Activated naive CD8-positive, alpha-beta T cell (primary cell): Measurements from ENCODE around the gene GRIK5.

Experiments
- H3K27ac Mint-ChIP-seq: one replicate; pipeline ENCODE4 v1.8.0; 2021; ENCODE audit warnings: mixed read lengths
- H3K27me3 Mint-ChIP-seq: one replicate; pipeline ENCODE4 v1.8.0; 2021; ENCODE audit warnings: mixed read lengths
- H3K36me3 Mint-ChIP-seq: one replicate; pipeline ENCODE4 v1.8.0; 2021; ENCODE audit warnings: mixed read lengths
- H3K4me1 Mint-ChIP-seq: one replicate; pipeline ENCODE4 v1.8.0; 2021; ENCODE audit warnings: low read depth, mixed read lengths
- H3K4me3 Mint-ChIP-seq: one replicate; pipeline ENCODE4 v1.8.0; 2021; ENCODE audit warnings: mild to moderate bottlenecking, mixed read lengths
- H3K9me3 Mint-ChIP-seq: one replicate; pipeline ENCODE4 v1.8.0; 2021; ENCODE audit warnings: low read depth, mixed read lengths

Gene GRIK5

GRCh38 chr19:42069619-42070351 is at the start of gene GRIK5:
Gene GRIK5, minus strand, starts transcription at chr19:42070206. Its CDS starts 4,436 bp downstream, at chr19:42065770.
- H3K9me3 Mint-ChIP-seq: no peaks in the 10 kb centered on the region
- no peak within 1 kb of the TSS for H3K4me3 Mint-ChIP-seq
- no peaks in the 10 kb centered on the region for H3K27me3 Mint-ChIP-seq
- no peak within 1 kb of the TSS for H3K27ac Mint-ChIP-seq
- H3K36me3 Mint-ChIP-seq: no peaks in the 10 kb centered on the region
- H3K4me1 Mint-ChIP-seq: peaks cover 4% of the 10 kb centered on the region

DNA sequence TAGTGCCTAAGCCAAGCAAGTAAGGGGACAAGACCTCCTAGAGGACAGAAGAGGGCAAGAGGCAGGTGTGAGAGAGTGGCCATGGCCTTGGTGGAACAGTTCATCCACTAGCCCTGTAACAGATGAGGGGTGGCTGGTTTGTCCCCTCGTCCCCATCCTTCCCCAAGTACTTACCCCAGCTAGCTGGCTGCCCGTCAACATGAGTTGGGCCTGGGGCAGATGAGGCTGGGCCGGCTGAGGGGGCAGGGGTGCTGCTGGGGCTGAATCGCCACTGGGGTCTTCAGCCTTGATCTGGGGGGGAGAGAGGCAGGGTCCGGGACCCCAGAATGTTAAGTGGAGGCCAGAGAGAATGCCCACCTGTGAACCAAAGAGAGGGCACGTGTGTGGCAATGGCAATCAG is 47.1 kb upstream of the GRIK5 start:
- H3K27me3 Mint-ChIP-seq: no peaks in the 10 kb centered on the region
- peaks cover 54% of the 10 kb centered on the region for H3K4me1 Mint-ChIP-seq
- H3K9me3 Mint-ChIP-seq: no peaks in the 10 kb centered on the region
- H3K27ac Mint-ChIP-seq: no peak overlapping the region
- no peak overlapping the region for H3K4me3 Mint-ChIP-seq
- peaks cover 11% of the 10 kb centered on the region for H3K36me3 Mint-ChIP-seq

DNA sequence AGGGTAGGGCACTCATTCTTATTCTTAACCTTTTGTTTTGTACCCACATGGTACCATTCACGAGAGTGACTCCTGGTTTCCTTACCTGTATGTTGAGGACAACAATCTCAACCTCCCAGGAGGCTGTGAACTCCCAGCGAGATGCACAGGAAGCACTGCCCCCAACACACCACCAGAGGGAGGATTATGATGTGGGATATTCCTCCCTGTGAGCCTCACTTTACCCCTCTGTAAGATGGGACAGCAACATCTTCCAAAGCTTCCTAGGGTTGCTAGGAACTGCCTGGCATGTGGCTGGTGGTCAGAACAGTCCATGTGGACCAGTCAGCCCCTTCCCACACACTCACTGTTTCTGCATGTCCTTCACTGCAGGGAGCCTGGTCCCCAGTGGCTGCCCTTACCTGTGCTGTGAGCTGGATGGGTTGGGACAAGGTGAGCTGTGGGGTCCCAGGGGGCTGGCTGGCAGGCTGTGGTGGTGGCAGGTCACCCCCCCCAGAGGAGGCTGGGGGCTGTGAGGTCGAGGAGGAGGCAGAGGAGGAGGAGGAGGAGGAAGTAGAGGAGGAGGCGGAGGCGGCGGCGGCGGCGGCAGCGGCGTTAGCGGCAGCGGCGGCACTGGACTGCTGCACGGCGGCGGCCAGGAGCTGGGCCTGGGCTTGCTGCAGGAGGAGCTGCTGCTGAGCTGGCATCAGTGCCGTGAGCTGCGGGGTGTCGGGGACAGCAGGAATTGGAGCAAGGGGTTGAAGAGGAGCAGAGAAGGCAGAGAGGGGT is 46.5 kb upstream of the GRIK5 start:
- no peak overlapping the region for H3K27ac Mint-ChIP-seq
- no peak overlapping the region for H3K4me3 Mint-ChIP-seq
- H3K9me3 Mint-ChIP-seq: no peaks in the 10 kb centered on the region
- peaks cover 11% of the 10 kb centered on the region for H3K36me3 Mint-ChIP-seq
- H3K27me3 Mint-ChIP-seq: no peaks in the 10 kb centered on the region
- H3K4me1 Mint-ChIP-seq: peaks cover 52% of the 10 kb centered on the region

- H3K4me1 Mint-ChIP-seq: peaks cover 51% of the 10 kb centered on the region
- no peaks in the 10 kb centered on the region for H3K9me3 Mint-ChIP-seq
- H3K4me3 Mint-ChIP-seq: no peak overlapping the region
- peak overlapping the region; percentile 41 for H3K27ac Mint-ChIP-seq
- peaks cover 9% of the 10 kb centered on the region for H3K36me3 Mint-ChIP-seq
- no peaks in the 10 kb centered on the region for H3K27me3 Mint-ChIP-seq
Observed at GRCh38 chr19:42115705-42116104, 45.7 kb upstream of the GRIK5 start.

GRCh38 chr19:42115219-42115618 is 45.2 kb upstream of the GRIK5 start:
- Mint-ChIP-seq H3K36me3 (peaks cover 9% of the 10 kb centered on the region), H3K27me3 (no peaks in the 10 kb centered on the region), H3K9me3 (no peaks in the 10 kb centered on the region), H3K4me1 (peaks cover 46% of the 10 kb centered on the region), H3K27ac (peak overlapping the region; percentile 38), H3K4me3 (no peak overlapping the region)

DNA sequence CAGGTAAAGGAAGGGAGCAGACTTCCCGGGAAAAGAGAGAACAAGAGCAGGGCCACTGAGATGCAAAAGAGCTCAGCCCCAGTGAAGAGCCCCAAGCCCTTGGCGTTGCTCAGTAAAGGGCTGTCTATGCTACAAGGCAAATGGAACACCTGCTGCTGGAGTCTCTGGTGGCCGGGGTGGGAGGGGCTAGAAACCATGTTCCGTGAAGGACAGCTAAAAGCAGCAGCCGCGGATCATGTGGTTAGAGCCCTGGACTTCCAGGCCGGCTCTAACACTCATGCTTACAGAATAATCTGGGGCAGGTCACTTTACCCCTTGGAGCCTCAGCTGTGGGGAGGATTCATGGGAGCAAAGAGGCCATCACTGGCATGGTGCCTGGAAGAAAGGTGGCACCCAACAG is 44.4 kb upstream of the GRIK5 start:
- Mint-ChIP-seq H3K27ac (peak overlapping the region; percentile 90), H3K36me3 (peaks cover 9% of the 10 kb centered on the region), H3K4me3 (no peak overlapping the region), H3K9me3 (no peaks in the 10 kb centered on the region), H3K4me1 (peaks cover 41% of the 10 kb centered on the region), H3K27me3 (no peaks in the 10 kb centered on the region)

- H3K27me3 Mint-ChIP-seq: no peaks in the 10 kb centered on the region
- peaks cover 41% of the 10 kb centered on the region for H3K4me1 Mint-ChIP-seq
- H3K9me3 Mint-ChIP-seq: no peaks in the 10 kb centered on the region
- H3K36me3 Mint-ChIP-seq: peaks cover 9% of the 10 kb centered on the region
- peak overlapping the region; percentile 28 for H3K4me3 Mint-ChIP-seq
- H3K27ac Mint-ChIP-seq: peak overlapping the region; percentile 90
Observed at GRCh38 chr19:42113641-42114348, 43.8 kb upstream of the GRIK5 start.

- Mint-ChIP-seq H3K27ac (peak overlapping the region; percentile 74), H3K4me3 (no peak overlapping the region), H3K9me3 (no peaks in the 10 kb centered on the region), H3K27me3 (no peaks in the 10 kb centered on the region), H3K36me3 (peaks cover 9% of the 10 kb centered on the region), H3K4me1 (peaks cover 43% of the 10 kb centered on the region)
Observed at GRCh38 chr19:42111811-42112210, 41.8 kb upstream of the GRIK5 start.

- Mint-ChIP-seq H3K27ac (peak overlapping the region; percentile 74), H3K27me3 (no peaks in the 10 kb centered on the region), H3K4me1 (peaks cover 43% of the 10 kb centered on the region), H3K9me3 (no peaks in the 10 kb centered on the region), H3K4me3 (no peak overlapping the region), H3K36me3 (peaks cover 9% of the 10 kb centered on the region)
Observed at GRCh38 chr19:42111384-42111783, 41.4 kb upstream of the GRIK5 start.

GRCh38 chr19:42110658-42111057 is 40.7 kb upstream of the GRIK5 start:
- H3K27me3 Mint-ChIP-seq: no peaks in the 10 kb centered on the region

DNA sequence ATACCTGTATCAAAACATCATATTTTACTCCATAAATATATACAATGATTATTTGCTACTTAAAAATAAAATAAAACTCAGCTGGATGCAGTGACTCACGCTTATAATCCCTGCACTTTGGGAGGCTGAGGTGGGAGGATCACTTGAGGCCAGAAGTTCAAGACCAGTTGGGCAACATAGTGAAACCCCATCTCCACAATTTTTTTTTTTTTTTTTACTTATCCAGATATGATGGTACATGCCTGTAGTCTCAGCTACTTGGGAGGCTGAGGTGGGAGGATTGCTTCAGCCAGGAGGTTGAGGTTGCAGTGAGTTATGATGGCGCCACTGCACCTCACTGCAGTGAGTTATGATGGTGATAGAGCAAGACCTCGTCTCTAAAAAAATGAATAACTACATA is 39.9 kb upstream of the GRIK5 start:
- no peaks in the 10 kb centered on the region for H3K9me3 Mint-ChIP-seq
- peaks cover 6% of the 10 kb centered on the region for H3K36me3 Mint-ChIP-seq
- H3K4me1 Mint-ChIP-seq: peaks cover 49% of the 10 kb centered on the region
- H3K27me3 Mint-ChIP-seq: no peaks in the 10 kb centered on the region
- H3K27ac Mint-ChIP-seq: no peak overlapping the region
- H3K4me3 Mint-ChIP-seq: no peak overlapping the region

More at GRCh38 chr19:42110658-42111057, 40.7 kb upstream of the GRIK5 start:
- Mint-ChIP-seq H3K36me3 (peaks cover 7% of the 10 kb centered on the region), H3K4me3 (no peak overlapping the region), H3K27ac (peak overlapping the region; percentile 74), H3K9me3 (no peaks in the 10 kb centered on the region), H3K4me1 (peaks cover 42% of the 10 kb centered on the region)

GRCh38 chr19:42108527-42109389 is 38.8 kb upstream of the GRIK5 start:
- H3K27me3 Mint-ChIP-seq: no peaks in the 10 kb centered on the region
- peaks cover 6% of the 10 kb centered on the region for H3K36me3 Mint-ChIP-seq
- peak overlapping the region; percentile 66 for H3K27ac Mint-ChIP-seq

GRCh38 chr19:42105368-42105767 is 35.4 kb upstream of the GRIK5 start:
- Mint-ChIP-seq H3K9me3 (no peaks in the 10 kb centered on the region), H3K4me3 (peak overlapping the region; percentile 25), H3K27ac (no peak overlapping the region), H3K27me3 (no peaks in the 10 kb centered on the region), H3K4me1 (peaks cover 25% of the 10 kb centered on the region), H3K36me3 (peaks cover 5% of the 10 kb centered on the region)

More at GRCh38 chr19:42108527-42109389, 38.8 kb upstream of the GRIK5 start:
- Mint-ChIP-seq H3K4me1 (peaks cover 44% of the 10 kb centered on the region), H3K4me3 (no peak overlapping the region), H3K9me3 (no peaks in the 10 kb centered on the region)

DNA sequence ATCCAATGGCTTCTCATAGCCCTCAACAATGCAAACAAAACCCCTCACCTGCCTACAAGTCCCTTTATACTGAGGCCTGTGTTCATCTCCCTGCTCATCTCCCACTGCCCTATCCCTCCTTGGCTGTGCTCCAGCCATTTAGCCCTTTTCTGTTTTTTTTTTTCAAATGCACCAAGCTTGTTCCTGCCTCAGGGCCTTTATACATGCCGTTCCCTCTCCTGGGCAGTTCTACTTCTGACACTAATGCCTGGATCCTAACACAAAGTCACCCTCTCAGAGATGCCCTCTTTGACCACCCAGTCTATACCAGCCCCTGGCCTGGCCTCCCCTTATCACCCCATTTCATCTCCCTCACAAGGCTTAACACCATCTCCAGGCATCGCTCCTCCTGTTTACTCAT is 32.9 kb upstream of the GRIK5 start:
- Mint-ChIP-seq H3K4me3 (no peak overlapping the region), H3K27me3 (no peaks in the 10 kb centered on the region), H3K27ac (no peak overlapping the region), H3K36me3 (peaks cover 7% of the 10 kb centered on the region), H3K9me3 (no peaks in the 10 kb centered on the region), H3K4me1 (peaks cover 15% of the 10 kb centered on the region)
